ENCODE results near the gene FRMPD4. TPM values are rescaled to one million over a fixed set of nuclear protein-coding genes. Genes with fewer than 3 reads are reported as not detected.

FRMPD4 gene
- total RNA-seq, 2 experiments from 2014 or later = not detected

DNA sequence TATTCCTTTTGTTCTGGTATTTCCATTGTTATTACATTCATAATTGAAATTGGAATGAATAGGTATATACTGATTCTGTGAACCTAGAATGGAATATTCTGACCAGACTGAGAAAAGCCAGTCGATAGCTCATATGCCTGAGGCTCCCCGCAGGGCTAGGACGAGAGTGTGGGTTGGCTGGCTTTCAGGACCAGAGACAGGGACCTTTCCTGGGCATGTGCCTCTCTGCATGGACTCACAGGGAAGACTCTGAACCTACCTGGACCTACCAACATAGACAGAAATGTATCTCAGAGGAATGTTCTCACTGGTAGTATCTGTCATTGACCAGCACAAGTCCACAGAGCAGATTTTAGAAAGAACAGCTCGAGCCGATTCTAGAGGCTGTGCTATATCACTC lies 214.6 kb downstream of the FRMPD4 start:
- Mint-ChIP-seq H3K36me3 (no peaks in the 10 kb centered on the region), H3K4me1 (no peaks in the 10 kb centered on the region), H3K4me3 (no peak overlapping the region), H3K27ac (no peak overlapping the region), H3K9me3 (no peaks in the 10 kb centered on the region), H3K27me3 (no peaks in the 10 kb centered on the region)
- DNase-seq = no peak

DNA sequence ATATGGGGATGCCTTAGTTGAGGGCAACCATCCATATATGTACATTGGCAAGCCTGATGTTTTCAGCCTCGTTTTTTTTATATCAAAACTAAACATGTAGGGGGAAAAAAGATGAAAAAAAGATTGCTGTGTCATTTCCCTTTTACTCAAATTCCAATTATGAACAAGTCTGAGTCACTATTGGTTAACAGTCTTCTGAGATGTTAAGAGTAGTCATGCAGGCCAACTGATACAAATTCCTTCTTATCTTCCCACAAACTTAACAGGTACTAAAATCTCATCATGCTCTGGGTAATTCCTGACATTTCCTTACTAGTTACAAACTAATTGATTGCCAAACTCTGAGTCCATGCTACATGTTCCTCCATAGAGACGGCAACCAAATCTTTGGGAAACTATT lies 222.1 kb downstream of the FRMPD4 start:
- Mint-ChIP-seq H3K27ac (no peak overlapping the region), H3K4me1 (no peaks in the 10 kb centered on the region)

DNA sequence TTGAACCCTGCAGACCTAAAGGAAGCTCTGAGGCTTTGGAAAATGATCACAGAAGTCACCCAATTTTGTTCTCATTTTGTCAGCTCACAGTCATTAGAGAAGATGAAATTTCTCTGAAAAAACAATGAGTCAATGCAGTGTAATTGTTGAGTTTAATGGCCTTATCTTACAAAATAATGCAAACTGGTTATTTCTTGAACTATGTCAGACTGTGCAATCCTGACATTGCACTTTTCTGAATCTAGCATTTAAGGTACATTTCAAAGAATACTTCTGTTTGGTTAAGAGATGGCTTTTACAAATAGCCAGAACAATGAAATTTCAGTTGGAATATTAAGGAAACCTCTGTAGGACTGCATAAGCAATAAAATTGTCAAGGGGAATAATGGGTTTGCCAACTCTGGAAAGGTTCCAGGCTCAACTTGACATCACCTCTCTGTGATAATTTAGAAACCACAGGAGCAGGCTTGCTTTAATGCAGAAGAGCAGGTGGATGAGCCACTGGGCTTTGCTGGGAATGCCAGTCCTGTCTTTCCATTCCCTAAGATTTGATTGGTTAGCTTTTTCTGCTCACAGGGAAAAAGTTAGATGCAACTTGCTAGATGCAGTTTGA lies 222.8 kb downstream of the FRMPD4 start:
- Mint-ChIP-seq H3K36me3 (no peaks in the 10 kb centered on the region), H3K27ac (no peak overlapping the region), H3K9me3 (no peaks in the 10 kb centered on the region), H3K4me3 (no peak overlapping the region), H3K27me3 (no peaks in the 10 kb centered on the region), H3K4me1 (no peaks in the 10 kb centered on the region)
- no peak for DNase-seq

More for the DNA sequence above, 222.1 kb downstream of the FRMPD4 start:
- DNase-seq = no peak
- H3K4me3 Mint-ChIP-seq = no peak overlapping the region
- H3K36me3 Mint-ChIP-seq = no peaks in the 10 kb centered on the region
- H3K27me3 Mint-ChIP-seq = no peaks in the 10 kb centered on the region
- H3K9me3 Mint-ChIP-seq = no peaks in the 10 kb centered on the region

DNA sequence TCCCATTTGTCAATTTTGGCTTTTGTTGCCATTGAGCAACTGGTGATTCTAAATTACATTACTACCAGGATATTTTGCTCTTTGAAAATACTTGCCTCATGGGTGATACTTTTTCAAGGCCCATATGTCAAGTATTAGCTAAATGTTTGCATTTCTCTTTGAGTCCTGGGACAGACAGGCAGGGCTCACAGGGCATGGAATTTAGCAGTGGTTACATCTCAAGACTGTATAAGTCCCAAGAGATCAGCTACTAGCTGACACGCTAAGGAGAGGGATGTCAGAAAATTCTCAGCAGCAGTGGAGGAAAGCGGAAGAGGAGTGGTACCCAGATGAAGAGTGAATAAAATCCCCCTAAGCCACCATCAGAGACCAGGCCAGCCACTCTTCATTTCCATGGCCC lies 224.9 kb downstream of the FRMPD4 start:
- no peaks in the 10 kb centered on the region for H3K9me3 Mint-ChIP-seq

DNA sequence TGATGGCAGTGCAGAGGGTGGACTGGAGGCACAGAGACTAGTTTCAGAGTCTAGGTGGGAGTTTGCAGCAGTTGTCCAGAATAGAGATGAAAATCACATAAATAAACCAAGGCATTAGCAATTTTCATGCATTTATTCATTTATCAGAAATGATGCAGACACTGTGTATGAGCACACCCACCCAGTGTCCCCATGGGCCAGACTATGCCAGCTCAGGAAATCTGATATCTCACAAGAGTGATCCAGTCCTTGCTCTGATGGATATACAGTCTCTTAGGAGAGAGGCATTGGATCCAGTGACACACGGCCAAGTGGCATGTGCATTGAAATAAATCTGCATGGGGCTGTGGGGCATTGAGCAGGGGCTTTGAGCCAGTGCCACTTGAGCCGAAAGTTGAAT lies 228.2 kb downstream of the FRMPD4 start:
- Mint-ChIP-seq H3K9me3 (no peaks in the 10 kb centered on the region), H3K4me3 (no peak overlapping the region), H3K27me3 (no peaks in the 10 kb centered on the region), H3K4me1 (no peaks in the 10 kb centered on the region), H3K36me3 (no peaks in the 10 kb centered on the region), H3K27ac (no peak overlapping the region)
- no peak for DNase-seq

More for the DNA sequence above, 224.9 kb downstream of the FRMPD4 start:
- no peak for DNase-seq
- H3K36me3 Mint-ChIP-seq = no peaks in the 10 kb centered on the region
- no peaks in the 10 kb centered on the region for H3K27me3 Mint-ChIP-seq
- H3K4me3 Mint-ChIP-seq = no peak overlapping the region
- no peaks in the 10 kb centered on the region for H3K4me1 Mint-ChIP-seq
- no peak overlapping the region for H3K27ac Mint-ChIP-seq

DNA sequence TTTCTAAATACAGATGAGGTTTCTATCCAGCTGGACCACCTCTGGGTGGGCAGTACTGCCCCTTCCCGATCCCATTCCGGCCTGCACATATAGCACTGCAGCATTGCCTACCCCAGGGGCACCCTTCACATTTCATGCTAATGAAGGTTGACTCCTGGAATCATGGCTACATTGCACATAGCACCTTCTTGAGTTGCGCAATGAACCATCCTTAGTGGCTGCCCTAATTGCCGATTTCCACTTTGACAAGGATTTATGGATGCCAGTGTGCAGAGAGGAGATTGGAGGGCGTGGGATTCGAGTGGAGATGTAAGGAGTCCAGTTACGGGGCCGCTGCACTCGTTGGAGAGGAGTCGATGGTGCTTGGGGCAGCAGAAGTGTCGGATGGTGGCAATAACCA lies 229.0 kb downstream of the FRMPD4 start:
- H3K27ac Mint-ChIP-seq = no peak overlapping the region
- H3K9me3 Mint-ChIP-seq = no peaks in the 10 kb centered on the region
- H3K4me3 Mint-ChIP-seq = no peak overlapping the region
- no peak for DNase-seq
- H3K36me3 Mint-ChIP-seq = no peaks in the 10 kb centered on the region
- no peaks in the 10 kb centered on the region for H3K4me1 Mint-ChIP-seq
- H3K27me3 Mint-ChIP-seq = no peaks in the 10 kb centered on the region

DNA sequence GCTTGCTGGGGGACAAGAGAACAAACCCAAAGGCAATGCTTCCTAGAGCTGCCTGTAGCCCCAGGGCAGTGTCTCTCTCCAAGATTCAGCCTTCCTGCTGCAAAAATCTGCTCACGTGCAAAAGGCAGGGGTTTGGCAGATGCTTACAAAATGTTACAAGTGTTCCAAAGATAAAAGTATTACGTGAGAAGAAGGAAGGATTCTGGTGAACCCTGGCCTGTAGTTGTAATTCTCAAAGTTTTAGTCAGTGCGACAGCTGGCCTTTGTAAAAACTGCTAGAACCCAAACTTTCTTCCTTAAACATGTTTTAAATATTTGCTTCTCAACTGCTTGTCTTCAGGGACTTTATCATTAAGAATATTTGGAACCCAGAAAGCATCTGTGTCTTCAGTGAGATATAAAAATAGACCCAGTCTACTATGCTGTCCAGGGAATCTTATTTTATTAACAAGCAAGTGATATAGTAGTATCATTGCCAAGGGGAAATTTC lies 232.3 kb downstream of the FRMPD4 start:
- Mint-ChIP-seq H3K9me3 (no peaks in the 10 kb centered on the region), H3K4me3 (no peak overlapping the region), H3K27me3 (no peaks in the 10 kb centered on the region), H3K27ac (no peak overlapping the region), H3K4me1 (no peaks in the 10 kb centered on the region), H3K36me3 (no peaks in the 10 kb centered on the region)
- no peak for DNase-seq

DNA sequence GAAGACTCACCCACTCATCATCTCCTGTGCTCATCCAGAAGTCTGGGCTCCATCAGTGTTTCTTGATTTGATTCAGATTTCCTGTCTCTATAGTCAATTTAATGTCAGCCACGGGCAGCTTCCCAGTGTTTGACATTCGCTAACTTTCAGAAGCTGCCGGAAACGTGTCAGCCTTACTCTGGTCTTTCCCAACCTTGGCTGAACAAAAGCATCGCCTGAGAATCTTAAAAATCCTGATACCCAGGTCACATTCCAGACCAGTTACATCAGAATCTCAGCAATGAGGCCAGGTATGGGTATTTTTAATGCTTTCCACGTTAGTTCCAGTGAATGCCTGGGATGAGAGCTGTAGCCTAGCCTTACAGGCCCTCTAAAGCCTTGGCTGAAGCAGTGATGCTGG lies 233.8 kb downstream of the FRMPD4 start:
- H3K27me3 Mint-ChIP-seq = no peaks in the 10 kb centered on the region
- H3K4me1 Mint-ChIP-seq = no peaks in the 10 kb centered on the region
- no peak overlapping the region for H3K27ac Mint-ChIP-seq
- H3K36me3 Mint-ChIP-seq = no peaks in the 10 kb centered on the region
- H3K9me3 Mint-ChIP-seq = no peaks in the 10 kb centered on the region
- no peak overlapping the region for H3K4me3 Mint-ChIP-seq
- no peak for DNase-seq

DNA sequence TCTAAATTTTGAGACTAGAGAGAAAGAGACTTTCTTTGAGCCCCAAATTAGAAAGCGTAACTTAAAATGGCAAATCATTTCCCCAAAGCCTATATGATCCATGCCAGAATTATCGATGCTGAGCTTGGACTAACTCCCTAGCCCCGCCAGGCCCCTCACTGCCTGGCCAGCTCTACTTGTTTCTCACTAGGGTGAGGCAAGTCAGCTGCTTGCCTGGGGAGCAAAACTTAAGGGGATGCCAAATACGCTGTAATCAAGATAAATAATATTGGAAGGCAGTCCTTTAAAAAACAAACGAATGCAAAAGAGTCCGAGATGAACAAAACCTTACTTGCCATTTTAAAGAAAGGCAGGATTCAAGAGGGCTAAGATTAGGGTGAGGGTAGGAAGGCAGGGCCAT lies 236.0 kb downstream of the FRMPD4 start:
- Mint-ChIP-seq H3K9me3 (no peaks in the 10 kb centered on the region), H3K4me3 (no peak overlapping the region), H3K4me1 (no peaks in the 10 kb centered on the region), H3K36me3 (no peaks in the 10 kb centered on the region), H3K27me3 (no peaks in the 10 kb centered on the region), H3K27ac (no peak overlapping the region)
- no peak for DNase-seq

DNA sequence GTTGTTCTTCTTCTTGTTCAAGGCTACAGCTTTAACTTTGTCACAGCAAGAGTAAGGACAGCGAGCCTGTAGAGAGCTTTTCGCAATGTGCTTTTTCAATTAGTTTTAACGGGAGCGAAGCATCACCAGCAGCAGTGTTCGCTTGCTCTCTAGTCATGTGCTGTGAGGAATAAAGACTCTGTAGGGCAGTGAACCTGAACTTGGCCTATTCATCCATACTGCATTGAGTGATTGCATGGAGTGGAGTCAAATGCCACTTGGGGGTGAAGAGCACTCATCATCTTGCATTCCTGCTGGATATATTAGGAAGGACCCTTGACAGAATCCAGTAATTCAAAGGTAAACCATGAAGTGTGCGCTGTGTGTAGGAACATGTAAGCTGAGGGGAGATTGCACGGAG lies 240.0 kb downstream of the FRMPD4 start:
- no peaks in the 10 kb centered on the region for H3K4me1 Mint-ChIP-seq
- H3K4me3 Mint-ChIP-seq = no peak overlapping the region
- no peaks in the 10 kb centered on the region for H3K27me3 Mint-ChIP-seq
- H3K36me3 Mint-ChIP-seq = no peaks in the 10 kb centered on the region
- no peak overlapping the region for H3K27ac Mint-ChIP-seq
- no peak for DNase-seq
- no peaks in the 10 kb centered on the region for H3K9me3 Mint-ChIP-seq

DNA sequence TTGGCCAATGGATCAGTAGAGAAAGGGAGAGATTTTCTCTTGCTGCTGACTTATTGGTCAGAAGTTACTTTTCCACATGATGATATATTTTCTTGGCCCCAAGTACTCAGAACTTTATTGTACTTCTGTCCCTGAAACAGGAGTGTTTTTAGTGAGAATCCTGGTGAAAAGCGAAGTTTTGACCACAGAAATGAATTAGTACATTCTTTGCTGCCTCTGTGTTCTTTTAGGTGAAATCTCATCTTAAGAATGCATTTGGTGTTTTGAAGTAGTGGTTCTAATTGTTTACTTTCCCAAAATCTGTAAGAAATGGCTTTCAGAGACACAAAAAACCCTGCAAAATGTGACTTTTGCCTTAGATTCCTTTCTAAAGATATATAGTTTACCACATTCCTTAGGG lies 240.4 kb downstream of the FRMPD4 start:
- no peaks in the 10 kb centered on the region for H3K36me3 Mint-ChIP-seq
- no peaks in the 10 kb centered on the region for H3K9me3 Mint-ChIP-seq
- H3K27ac Mint-ChIP-seq = no peak overlapping the region

DNA sequence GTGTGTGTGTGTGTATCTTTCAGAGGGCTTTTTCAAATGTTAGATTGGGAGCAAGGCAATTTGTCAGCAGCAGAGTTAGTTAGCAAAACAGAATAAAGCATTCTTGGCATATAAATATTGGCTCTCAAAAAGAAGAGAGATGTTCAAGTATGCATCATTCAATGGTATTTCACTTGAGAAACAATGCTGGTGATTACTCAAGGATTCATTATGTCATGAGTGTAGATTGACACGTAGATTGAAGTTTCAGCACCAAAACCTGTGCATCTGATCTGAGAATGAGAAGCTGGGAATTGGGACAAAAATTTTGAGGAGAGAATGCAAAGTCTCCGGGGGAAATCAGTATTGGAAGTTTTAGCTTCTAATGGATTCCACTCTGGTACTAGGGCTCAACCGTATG lies 241.4 kb downstream of the FRMPD4 start:
- no peak for DNase-seq
- no peaks in the 10 kb centered on the region for H3K36me3 Mint-ChIP-seq
- no peak overlapping the region for H3K4me3 Mint-ChIP-seq
- H3K27ac Mint-ChIP-seq = no peak overlapping the region
- H3K4me1 Mint-ChIP-seq = no peaks in the 10 kb centered on the region
- H3K9me3 Mint-ChIP-seq = no peaks in the 10 kb centered on the region
- H3K27me3 Mint-ChIP-seq = no peaks in the 10 kb centered on the region

More for the DNA sequence above, 240.4 kb downstream of the FRMPD4 start:
- no peak for DNase-seq
- H3K4me1 Mint-ChIP-seq = no peaks in the 10 kb centered on the region
- H3K4me3 Mint-ChIP-seq = no peak overlapping the region
- no peaks in the 10 kb centered on the region for H3K27me3 Mint-ChIP-seq

DNA sequence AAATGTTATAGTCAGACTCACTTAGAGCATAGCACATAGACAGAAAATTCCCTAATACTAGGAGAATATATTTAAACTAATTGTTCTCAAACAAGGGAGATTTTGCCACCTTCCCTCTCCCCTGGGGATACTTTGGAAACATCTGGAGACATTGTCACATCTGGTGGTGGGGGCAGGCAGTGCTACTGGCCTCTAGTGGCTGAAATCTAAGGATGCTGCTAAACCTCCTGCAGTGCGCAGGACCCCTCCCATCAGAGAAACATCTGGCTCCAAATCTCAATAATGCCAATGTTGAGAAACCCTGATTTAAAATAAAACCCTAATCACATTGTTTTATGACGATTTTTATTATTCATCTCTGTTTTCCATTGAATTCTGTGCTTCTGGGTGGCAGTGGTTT lies 244.9 kb downstream of the FRMPD4 start:
- no peaks in the 10 kb centered on the region for H3K9me3 Mint-ChIP-seq
- H3K27me3 Mint-ChIP-seq = no peaks in the 10 kb centered on the region
- H3K27ac Mint-ChIP-seq = no peak overlapping the region
- H3K4me3 Mint-ChIP-seq = no peak overlapping the region
- no peaks in the 10 kb centered on the region for H3K4me1 Mint-ChIP-seq
- DNase-seq = no peak
- no peaks in the 10 kb centered on the region for H3K36me3 Mint-ChIP-seq

DNA sequence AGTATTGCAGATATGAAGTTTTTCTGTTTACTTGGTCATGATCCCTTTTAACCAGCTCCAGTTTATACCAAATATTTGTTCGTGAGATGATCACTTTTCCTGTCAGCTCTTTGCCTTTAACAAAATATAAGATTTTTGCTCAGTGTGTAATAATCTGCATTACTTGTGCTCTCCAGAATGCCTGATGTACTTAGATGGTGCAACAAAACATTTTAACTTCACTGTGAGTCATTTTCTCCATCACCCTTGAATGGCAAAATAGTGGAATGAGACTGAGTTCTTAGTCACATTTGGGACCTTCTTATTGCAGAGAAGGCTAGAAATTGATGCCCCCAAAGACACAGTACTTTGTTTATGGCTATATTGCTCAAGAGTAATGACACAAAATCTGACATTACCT lies 252.0 kb downstream of the FRMPD4 start:
- Mint-ChIP-seq H3K27ac (no peak overlapping the region), H3K4me3 (no peak overlapping the region), H3K9me3 (no peaks in the 10 kb centered on the region), H3K4me1 (no peaks in the 10 kb centered on the region), H3K27me3 (no peaks in the 10 kb centered on the region), H3K36me3 (no peaks in the 10 kb centered on the region)
- no peak for DNase-seq

DNA sequence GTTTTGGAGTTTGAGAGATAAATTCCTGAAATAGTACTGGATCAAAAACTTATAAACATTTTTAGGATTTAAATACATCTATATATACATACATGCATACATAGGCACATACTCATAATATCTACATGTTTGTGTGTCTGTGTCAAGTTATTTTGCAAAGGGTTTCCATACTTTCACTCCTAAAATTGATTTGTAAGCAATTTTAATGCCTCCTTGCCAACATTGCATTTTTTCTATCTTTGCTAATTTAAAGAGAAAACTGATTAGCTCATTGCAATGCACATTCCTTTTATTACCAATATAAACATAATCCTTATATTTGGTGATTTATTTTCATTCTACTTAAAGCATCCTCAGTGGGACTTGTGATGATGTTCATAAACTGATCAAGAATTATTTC lies 258.3 kb downstream of the FRMPD4 start:
- Mint-ChIP-seq H3K4me1 (no peaks in the 10 kb centered on the region), H3K9me3 (no peaks in the 10 kb centered on the region), H3K4me3 (no peak overlapping the region), H3K27ac (no peak overlapping the region), H3K27me3 (no peaks in the 10 kb centered on the region), H3K36me3 (no peaks in the 10 kb centered on the region)
- DNase-seq = no peak

DNA sequence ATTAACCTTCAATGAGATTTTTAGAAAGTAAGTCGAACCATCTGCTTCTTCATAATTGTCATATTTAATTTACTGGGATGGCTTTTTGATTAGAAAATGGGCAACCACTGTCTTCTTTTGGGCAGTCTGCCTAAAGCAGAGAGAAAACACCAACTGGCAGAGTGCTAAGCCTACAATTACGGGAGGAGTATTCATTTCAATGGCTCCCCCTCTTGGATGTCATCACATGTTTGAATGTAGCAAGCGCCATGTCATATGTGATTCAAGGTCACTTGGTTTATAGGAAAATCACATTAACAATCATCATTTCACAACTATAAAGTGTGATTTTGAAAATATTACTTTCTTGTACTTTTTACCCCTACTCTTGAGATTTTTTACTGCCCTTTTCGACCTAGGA lies 261.9 kb downstream of the FRMPD4 start:
- H3K9me3 Mint-ChIP-seq = no peaks in the 10 kb centered on the region
- H3K4me1 Mint-ChIP-seq = no peaks in the 10 kb centered on the region

More for the DNA sequence above, 261.9 kb downstream of the FRMPD4 start:
- Mint-ChIP-seq H3K27me3 (peaks cover 7% of the 10 kb centered on the region), H3K36me3 (no peaks in the 10 kb centered on the region), H3K27ac (no peak overlapping the region), H3K4me3 (no peak overlapping the region)
- DNase-seq = no peak

Measured in activated naive CD8-positive, alpha-beta T cell treated with anti-CD3 and anti-CD28 coated beads for 36 hours (primary cell).